H9 (cell line): Measurements from ENCODE around the gene MRPL23. TPM values are rescaled to one million over a fixed set of nuclear protein-coding genes. Genes with fewer than 3 reads are reported as not detected.

ENCODE experiments used
- DNase-seq: peaks from one replicate; pipeline ENCODE4 v3.0.0-alpha.2; 2017
- H2AFZ ChIP-seq: one replicate; pipeline ENCODE4 v1.6.1; 2013; ENCODE audit warnings: mild to moderate bottlenecking, low read length, control low read depth, moderate library complexity
- H2AK5ac ChIP-seq: 2 replicates; pipeline ENCODE4 v1.6.1; 2013; ENCODE audit warnings: low read length, control low read depth, mixed read lengths; ENCODE audit not compliant: insufficient read length
- H2BK120ac ChIP-seq: one replicate; pipeline ENCODE4 v1.6.1; 2013; ENCODE audit warnings: low read depth, mild to moderate bottlenecking, low read length, control low read depth, inconsistent platforms; ENCODE audit not compliant: poor library complexity, severe bottlenecking
- H2BK12ac ChIP-seq: 2 replicates; pipeline ENCODE4 v1.6.1; 2013; ENCODE audit warnings: low read length, control low read depth, mixed read lengths, low read depth; ENCODE audit not compliant: insufficient read length
- H2BK15ac ChIP-seq: 2 replicates; pipeline ENCODE4 v1.6.1; 2013; ENCODE audit warnings: low read depth, low read length, control low read depth
- H2BK20ac ChIP-seq: one replicate; pipeline ENCODE4 v1.6.1; 2013; ENCODE audit warnings: low read depth, mild to moderate bottlenecking, low read length, control low read depth, inconsistent platforms; ENCODE audit not compliant: poor library complexity, severe bottlenecking
- H2BK5ac ChIP-seq: 2 replicates; pipeline ENCODE4 v1.6.1; 2013; ENCODE audit warnings: low read length, control low read depth, mixed read lengths; ENCODE audit not compliant: insufficient read length
- H3K14ac ChIP-seq: 2 replicates; pipeline ENCODE4 v1.6.1; 2013; ENCODE audit warnings: low read length, control low read depth; ENCODE audit not compliant: insufficient read depth
- H3K18ac ChIP-seq: 2 replicates; pipeline ENCODE4 v1.6.1; 2013; ENCODE audit warnings: low read depth, mild to moderate bottlenecking, mixed read lengths, low read length, control low read depth; ENCODE audit not compliant: insufficient read length
- H3K23ac ChIP-seq: 2 replicates; pipeline ENCODE4 v1.6.1; 2013; ENCODE audit warnings: low read length, control low read depth, mixed read lengths, low read depth; ENCODE audit not compliant: insufficient read length
- H3K23me2 ChIP-seq: 2 replicates; pipeline ENCODE4 v1.6.1; 2013; ENCODE audit warnings: low read depth, mild to moderate bottlenecking, mixed read lengths, low read length, control low read depth; ENCODE audit not compliant: insufficient read length, poor library complexity, severe bottlenecking
- H3K27ac ChIP-seq: 2 replicates; pipeline ENCODE4 v1.5.1; 2013; ENCODE audit warnings: low read length, control low read depth, mixed read lengths, low read depth; ENCODE audit not compliant: insufficient read length
- H3K27me3 ChIP-seq: 2 replicates; pipeline ENCODE4 v1.6.1; 2013; ENCODE audit warnings: low read length, control low read depth, inconsistent platforms; ENCODE audit not compliant: insufficient read depth
- H3K4ac ChIP-seq: 2 replicates; pipeline ENCODE4 v1.6.1; 2013; ENCODE audit warnings: low read depth, mild to moderate bottlenecking, control low read depth, inconsistent platforms, low read length, moderate library complexity
- H3K4me1 ChIP-seq: 2 replicates; pipeline ENCODE4 v1.6.1; 2013; ENCODE audit warnings: low read length, control low read depth, inconsistent platforms; ENCODE audit not compliant: insufficient read depth
- H3K4me2 ChIP-seq: 2 replicates; pipeline ENCODE4 v1.6.1; 2013; ENCODE audit warnings: low read length, control low read depth, mixed read lengths; ENCODE audit not compliant: insufficient read length, insufficient read depth
- H3K56ac ChIP-seq: 2 replicates; pipeline ENCODE4 v1.6.1; 2013; ENCODE audit warnings: low read depth, mild to moderate bottlenecking, mixed read lengths, low read length, control low read depth; ENCODE audit not compliant: insufficient read length
- H3K79me1 ChIP-seq: 2 replicates; pipeline ENCODE4 v1.6.1; 2013; ENCODE audit warnings: low read depth, mild to moderate bottlenecking, moderate library complexity, low read length, control low read depth, inconsistent platforms; ENCODE audit not compliant: insufficient read depth, poor library complexity, severe bottlenecking
- H3K79me2 ChIP-seq: 2 replicates; pipeline ENCODE4 v1.6.1; 2013; ENCODE audit warnings: low read length, control low read depth, inconsistent platforms; ENCODE audit not compliant: insufficient read depth
- H3K9ac ChIP-seq: 2 replicates; pipeline ENCODE4 v1.6.1; 2013; ENCODE audit warnings: low read length, control low read depth, mixed read lengths; ENCODE audit not compliant: insufficient read length; ENCODE audit errors: extremely low read depth
- H3K9me3 ChIP-seq: one replicate; pipeline ENCODE4 v1.6.1; 2013; ENCODE audit warnings: low read depth, low read length, inconsistent platforms; ENCODE audit not compliant: control insufficient read depth
- H3T11ph ChIP-seq: one replicate; pipeline ENCODE4 v1.6.1; 2013; ENCODE audit warnings: mild to moderate bottlenecking, low read length, control low read depth, inconsistent platforms
- H4K20me1 ChIP-seq: one replicate; pipeline ENCODE4 v1.6.1; 2013; ENCODE audit not compliant: control insufficient read depth, insufficient read length, insufficient read depth
- H4K5ac ChIP-seq: 2 replicates; pipeline ENCODE4 v1.6.1; 2013; ENCODE audit warnings: low read depth, mild to moderate bottlenecking, mixed read lengths, low read length, control low read depth; ENCODE audit not compliant: insufficient read length
- H4K8ac ChIP-seq: replicated peaks from 2 replicates; pipeline ENCODE4 v1.6.1; 2013; ENCODE audit warnings: low read length, control low read depth, mixed read lengths, low read depth; ENCODE audit not compliant: insufficient read length
- H4K91ac ChIP-seq: 2 replicates; pipeline ENCODE4 v1.6.1; 2013; ENCODE audit warnings: low read depth, mild to moderate bottlenecking, moderate library complexity, mixed read lengths, low read length, control low read depth; ENCODE audit not compliant: insufficient read length
- H3K27ac Mint-ChIP-seq, 3 experiments: 2 replicates in 2 of 3; 3 replicates in 1 of 3; pipeline ENCODE4 v1.8.0; 2020 to 2021; ENCODE audit warnings: mixed read lengths in 3 of 3, mild to moderate bottlenecking in 1 of 3, moderate library complexity in 1 of 3
- H3K27me3 Mint-ChIP-seq: 2 replicates; pipeline ENCODE4 v1.8.0; 2021; ENCODE audit warnings: low read depth, mild to moderate bottlenecking, moderate library complexity, mixed read lengths
- H3K36me3 Mint-ChIP-seq, 3 experiments: 2 replicates in 2 of 3; 3 replicates in 1 of 3; pipeline ENCODE4 v1.8.0; 2020 to 2021; ENCODE audit warnings: low read depth in 3 of 3, mixed read lengths in 3 of 3; ENCODE audit not compliant: insufficient read depth in 1 of 3
- H3K4me1 Mint-ChIP-seq, 2 experiments: 2 replicates each; pipeline ENCODE4 v1.8.0; 2020; ENCODE audit warnings: mixed read lengths in 2 of 2
- H3K4me3 Mint-ChIP-seq, 2 experiments: 2 replicates in 1 of 2; 3 replicates in 1 of 2; pipeline ENCODE4 v1.8.0; 2020 to 2021; ENCODE audit warnings: mild to moderate bottlenecking in 2 of 2, mixed read lengths in 2 of 2, moderate library complexity in 1 of 2
- H3K9me3 Mint-ChIP-seq, 2 experiments: 2 replicates in 1 of 2; 3 replicates in 1 of 2; pipeline ENCODE4 v1.8.0; 2020; ENCODE audit warnings: mild to moderate bottlenecking in 2 of 2, mixed read lengths in 2 of 2, moderate library complexity in 1 of 2
- WGBS: extraction: QIAGEN DNeasy Blood & Tissue Kit; methylation state at CpG from one replicate; pipeline ENCODE4 v1.1.7; 2013; ENCODE audit warnings: missing lambda C conversion rate, low lambda C conversion rate, mixed read lengths; ENCODE audit not compliant: insufficient read length; ENCODE audit errors: extremely low coverage; 5-methylcytosine and 5-hydroxymethylcytosine counted together
- total RNA-seq: library from RNA; stranded (reverse); gene quantifications from 2 replicates; pipeline ENCODE4 v1.2.1, GENCODE V29; 2021
- TF ChIP-seq, protein P1 (sequence below): fragments of 200-600 bp; sonication (generic); conservative IDR thresholded peaks from 3 replicates; pipeline ENCODE4 v1.8.0; 2021; ENCODE audit warnings: antibody characterized with exemption, mild to moderate bottlenecking

MRPL23 gene
- total RNA-seq, 1 experiment from 2014 or later, result 67.3 TPM

DNA sequence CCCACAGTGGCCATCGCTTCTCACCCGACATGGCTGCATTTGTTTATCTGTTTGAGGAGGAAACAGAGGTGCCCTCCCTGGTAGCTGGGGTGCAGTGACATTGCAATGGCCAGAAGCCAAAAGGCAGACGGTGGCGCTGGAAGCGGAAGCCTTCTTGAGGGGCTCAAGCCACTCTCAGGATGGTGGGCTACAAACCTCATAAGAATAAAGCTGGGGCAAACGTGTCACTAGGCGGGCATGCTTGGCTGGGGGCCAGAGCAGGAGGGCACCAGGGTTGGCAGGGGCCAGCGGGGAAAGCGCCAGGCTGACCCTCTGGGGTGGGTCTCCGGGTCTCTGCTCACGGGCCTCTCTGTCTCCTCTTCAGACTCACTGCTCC is 15.0 kb upstream of the MRPL23 start:
- no peaks in the 10 kb centered on the region for H3K36me3 Mint-ChIP-seq
- TF ChIP-seq, protein P1, sequence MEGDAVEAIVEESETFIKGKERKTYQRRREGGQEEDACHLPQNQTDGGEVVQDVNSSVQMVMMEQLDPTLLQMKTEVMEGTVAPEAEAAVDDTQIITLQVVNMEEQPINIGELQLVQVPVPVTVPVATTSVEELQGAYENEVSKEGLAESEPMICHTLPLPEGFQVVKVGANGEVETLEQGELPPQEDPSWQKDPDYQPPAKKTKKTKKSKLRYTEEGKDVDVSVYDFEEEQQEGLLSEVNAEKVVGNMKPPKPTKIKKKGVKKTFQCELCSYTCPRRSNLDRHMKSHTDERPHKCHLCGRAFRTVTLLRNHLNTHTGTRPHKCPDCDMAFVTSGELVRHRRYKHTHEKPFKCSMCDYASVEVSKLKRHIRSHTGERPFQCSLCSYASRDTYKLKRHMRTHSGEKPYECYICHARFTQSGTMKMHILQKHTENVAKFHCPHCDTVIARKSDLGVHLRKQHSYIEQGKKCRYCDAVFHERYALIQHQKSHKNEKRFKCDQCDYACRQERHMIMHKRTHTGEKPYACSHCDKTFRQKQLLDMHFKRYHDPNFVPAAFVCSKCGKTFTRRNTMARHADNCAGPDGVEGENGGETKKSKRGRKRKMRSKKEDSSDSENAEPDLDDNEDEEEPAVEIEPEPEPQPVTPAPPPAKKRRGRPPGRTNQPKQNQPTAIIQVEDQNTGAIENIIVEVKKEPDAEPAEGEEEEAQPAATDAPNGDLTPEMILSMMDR, result no peak
- H3K27me3 ChIP-seq, result no peaks in the 10 kb centered on the region
- no peak overlapping the region for H3T11ph ChIP-seq
- H4K8ac ChIP-seq, result no peak overlapping the region
- H2AFZ ChIP-seq, result no peak overlapping the region
- no peak overlapping the region for H2BK120ac ChIP-seq
- no peak overlapping the region for H4K91ac ChIP-seq
- H3K4me1 Mint-ChIP-seq, result peaks cover 0 to 6% of the 10 kb centered on the region in 2 experiments; a peak in 1 of 4 replicates
- no peak overlapping the region for H3K18ac ChIP-seq
- no peak overlapping the region for H3K9ac ChIP-seq
- WGBS, result no CpG with 5 or more reads among the region's 11 CpGs
- H4K20me1 ChIP-seq, result no peaks in the 10 kb centered on the region
- H3K79me2 ChIP-seq, result no peaks in the 10 kb centered on the region
- no peaks in the 10 kb centered on the region for H3K4me1 ChIP-seq
- H3K56ac ChIP-seq, result no peak overlapping the region
- H2AK5ac ChIP-seq, result no peak overlapping the region
- H3K4me3 Mint-ChIP-seq, result no peak overlapping the region
- no peaks in the 10 kb centered on the region for H3K79me1 ChIP-seq
- no peak overlapping the region for H2BK5ac ChIP-seq
- H3K14ac ChIP-seq, result no peak overlapping the region
- H3K4ac ChIP-seq, result no peak overlapping the region
- H4K5ac ChIP-seq, result no peak overlapping the region
- no peak overlapping the region for H3K27ac ChIP-seq
- H3K4me2 ChIP-seq, result no peak overlapping the region
- no peaks in the 10 kb centered on the region for H3K9me3 ChIP-seq
- no peak overlapping the region; a peak in 2 of 7 replicates for H3K27ac Mint-ChIP-seq
- H3K23ac ChIP-seq, result no peak overlapping the region
- no peak overlapping the region for H2BK15ac ChIP-seq
- no peak for DNase-seq
- no peak overlapping the region for H2BK12ac ChIP-seq
- peaks cover 15% of the 10 kb centered on the region for H3K27me3 Mint-ChIP-seq
- H2BK20ac ChIP-seq, result no peak overlapping the region
- H3K9me3 Mint-ChIP-seq, result no peaks in the 10 kb centered on the region
- peaks cover 6% of the 10 kb centered on the region for H3K23me2 ChIP-seq
